Middle frontal gyrus (tissue), 1 donor: ENCODE measurements around the gene PROZ.

Source experiments
- DNase-seq: peaks from one replicate; pipeline ENCODE4 v3.0.0-alpha.2; 2015; ENCODE audit warnings: low spot score; ENCODE audit errors: extremely low spot score

The PROZ gene

DNA sequence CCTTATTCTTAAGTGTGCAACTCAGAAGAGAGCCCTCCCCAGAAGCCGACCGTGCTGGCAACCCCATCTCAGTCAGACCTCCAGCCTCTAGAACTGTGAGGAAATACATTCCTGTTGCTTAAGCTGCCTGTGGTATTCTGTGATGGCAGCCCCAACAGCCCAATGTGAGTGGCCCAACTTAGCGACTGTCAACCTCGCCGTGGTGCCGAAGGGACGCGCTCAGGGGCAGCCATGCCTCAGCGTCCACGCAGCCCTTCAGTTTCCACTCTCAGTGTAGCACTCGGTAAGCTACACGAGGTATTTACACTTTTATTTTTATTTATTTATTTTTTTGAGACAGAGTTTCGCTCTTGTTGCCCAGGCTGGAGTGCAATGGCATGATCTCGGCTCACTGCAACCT lies 18.4 kb downstream of the PROZ start:
- DNase-seq, result no peak

DNA sequence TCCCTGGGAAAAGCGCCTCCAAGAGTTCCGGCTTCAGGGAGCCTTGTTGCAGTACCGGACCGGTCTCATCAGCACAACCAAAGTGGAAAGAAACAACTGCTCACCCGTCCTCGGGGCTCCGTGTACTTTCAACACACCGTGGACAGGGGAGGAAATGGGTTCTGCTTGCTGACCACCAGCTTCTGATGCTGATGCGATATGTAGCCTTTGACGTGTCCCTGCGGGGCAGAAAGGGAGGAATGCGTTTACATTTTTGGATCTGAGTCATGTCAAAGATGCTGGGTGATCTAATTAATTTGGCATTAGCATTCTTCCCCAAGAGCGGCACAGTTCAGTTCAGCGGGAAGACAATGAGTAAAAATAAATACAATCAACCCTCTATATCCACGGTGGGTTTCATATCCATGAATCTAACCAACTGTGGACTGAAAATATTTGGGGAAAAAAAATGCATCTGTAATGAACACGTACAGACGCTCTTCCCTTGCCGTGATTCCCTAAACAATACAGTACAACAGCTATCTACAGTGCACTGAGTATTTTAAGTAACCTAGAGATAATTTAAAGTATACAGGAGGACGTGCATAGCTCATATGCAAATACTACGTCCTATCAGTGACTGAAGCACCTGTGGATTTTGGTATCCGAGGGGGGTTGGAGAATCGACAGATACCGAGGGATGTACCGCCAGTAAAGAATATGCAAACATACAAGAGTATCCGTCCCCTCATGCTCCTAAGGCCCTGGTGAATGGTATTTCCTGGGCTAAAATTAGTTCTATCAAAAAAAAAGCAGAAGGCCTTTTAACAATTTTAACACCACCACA lies 19.8 kb downstream of the PROZ start:
- no peak for DNase-seq

DNA sequence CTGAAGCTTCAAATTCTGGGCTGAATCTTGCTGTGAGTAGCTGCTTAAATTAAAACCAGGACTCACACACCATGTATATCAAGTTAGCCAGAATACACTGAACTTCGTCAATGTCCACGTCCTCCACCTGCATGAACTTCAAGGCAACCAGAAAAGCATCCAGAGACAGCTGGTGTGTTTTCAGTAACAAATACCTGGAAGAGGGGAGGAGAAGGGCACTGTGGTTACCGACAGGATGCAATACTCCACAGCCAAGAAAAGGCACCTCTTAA lies 20.4 kb downstream of the PROZ start:
- DNase-seq, result no peak

DNA sequence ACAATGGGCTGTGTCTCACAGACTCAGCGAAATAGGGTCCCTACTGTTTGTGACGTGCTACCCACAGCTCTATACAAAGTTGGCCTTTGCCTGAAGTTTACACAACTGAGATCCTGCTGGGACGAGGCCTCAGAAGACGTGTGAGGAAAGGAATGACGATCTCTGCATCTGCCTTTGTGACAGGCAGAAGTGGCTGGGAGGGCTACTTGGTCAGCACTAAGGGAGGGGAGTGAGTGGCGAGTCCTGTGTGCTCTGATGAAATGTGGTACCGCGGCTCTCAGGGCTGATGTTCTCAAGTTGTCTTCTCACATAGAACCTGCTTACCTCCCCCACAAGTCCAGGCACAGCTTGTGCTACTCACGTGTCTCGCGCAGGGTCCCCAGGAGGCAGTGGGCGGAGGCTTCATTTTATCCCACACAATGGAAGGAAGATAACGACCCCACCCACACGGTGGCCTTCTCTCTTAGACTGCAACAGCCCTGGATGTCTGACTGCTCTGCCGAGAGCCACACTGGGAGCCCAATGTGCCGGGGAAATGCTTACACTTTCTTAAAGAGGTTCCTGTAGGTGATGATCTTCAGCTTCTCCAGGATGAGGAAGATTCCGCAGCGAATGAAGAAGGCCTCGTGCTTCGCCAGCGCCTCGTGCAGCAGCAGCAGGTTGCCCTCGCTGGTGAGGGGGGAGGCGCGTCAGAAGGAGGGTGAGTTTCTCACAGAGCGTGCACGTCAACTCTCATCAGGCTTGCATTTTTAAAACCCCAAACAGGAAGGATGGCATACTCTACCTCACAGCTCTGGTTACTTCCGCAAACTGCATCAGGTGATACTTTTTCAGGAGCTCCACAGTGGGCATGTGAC lies 21.2 kb downstream of the PROZ start:
- no peak for DNase-seq

DNA sequence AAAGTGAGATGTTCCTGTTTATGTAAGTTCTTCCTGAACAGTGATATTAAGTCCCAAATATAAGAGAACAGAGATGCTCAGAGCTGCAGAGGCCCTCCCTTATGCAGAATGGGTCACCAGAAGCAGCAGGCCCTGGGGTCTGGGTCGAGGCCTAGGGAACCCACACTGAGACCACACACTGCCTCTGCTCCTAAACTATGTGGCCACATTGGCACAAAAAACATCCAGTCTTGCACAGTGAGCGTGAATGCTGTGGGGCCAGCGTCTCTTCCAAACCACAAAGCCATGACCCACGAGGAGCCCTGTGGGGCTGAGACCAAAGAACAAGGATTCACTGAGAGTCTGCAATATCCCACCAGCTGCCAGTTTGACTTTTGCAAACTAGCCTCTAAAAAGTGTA lies 23.6 kb downstream of the PROZ start:
- DNase-seq, result no peak

DNA sequence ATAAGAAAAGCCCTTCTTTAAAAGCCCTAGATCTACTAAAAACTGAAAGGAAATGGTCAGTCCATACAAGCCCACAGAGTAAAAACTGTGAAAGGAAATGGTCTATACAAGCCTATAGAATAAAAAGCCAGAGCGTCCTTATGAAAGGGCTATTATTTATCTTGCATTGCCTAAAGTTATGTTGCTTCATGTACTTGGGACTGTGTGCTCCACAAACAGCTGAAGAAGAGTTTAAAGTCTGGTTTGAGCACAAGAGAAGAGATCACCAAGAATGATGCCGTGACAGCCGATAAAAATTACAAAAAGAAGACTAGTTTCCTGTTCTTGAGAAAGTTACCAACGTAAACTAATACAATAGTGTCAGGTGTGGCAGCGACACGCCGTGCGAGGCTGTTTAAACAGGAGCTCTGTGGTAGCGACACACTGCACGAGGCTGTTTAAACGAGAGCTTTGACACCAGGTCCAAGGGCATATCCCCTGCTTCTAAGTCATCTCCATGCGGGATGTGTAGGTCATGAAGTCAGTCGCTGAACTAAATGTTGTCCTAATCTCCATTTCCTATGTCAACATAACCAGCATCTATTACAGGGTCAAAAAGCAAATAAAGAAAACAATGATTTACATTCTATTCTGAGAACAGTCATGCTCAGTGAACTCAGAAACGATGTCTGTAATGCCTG lies 25.1 kb downstream of the PROZ start:
- DNase-seq, result no peak

DNA sequence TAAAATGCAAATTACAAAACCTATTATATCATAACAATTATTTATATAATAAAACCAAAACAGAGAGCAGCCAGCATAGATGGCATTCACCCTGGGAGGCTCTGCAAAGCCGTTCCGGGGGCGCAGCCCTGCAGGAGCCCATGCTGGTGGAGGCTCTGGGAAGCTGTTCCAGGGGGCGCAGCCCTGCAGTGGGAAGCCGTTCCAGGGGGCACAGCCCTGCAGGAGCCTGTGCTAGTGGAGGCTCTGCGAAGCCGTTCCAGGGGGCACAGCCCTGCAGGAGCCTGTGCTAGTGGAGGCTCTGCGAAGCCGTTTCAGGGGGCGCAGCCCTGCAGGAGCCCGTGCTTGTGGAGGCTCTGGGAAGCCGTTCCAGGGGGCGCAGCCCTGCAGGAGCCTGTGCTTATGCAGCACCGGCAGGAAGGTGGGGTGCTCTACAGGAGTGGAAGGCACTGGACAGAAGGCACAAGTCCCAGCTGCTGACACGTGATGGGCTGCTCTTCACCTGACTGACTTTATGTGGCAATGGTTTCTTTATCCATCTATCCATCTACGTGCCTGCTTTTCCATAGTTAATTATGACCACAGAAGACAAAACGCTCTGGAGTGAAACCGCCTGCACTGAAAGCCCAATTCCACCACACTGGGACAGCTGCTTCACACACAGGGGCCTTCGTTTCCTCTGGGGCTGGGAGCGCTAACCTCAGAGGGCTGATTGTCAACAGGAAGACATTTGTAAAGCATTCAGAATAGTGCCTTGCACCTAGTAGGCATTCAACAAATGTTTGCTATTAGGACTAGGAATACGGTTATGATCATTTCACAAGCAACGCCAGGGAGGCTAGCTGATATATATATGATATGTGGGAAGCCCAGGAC lies 26.4 kb downstream of the PROZ start:
- DNase-seq, result no peak

DNA sequence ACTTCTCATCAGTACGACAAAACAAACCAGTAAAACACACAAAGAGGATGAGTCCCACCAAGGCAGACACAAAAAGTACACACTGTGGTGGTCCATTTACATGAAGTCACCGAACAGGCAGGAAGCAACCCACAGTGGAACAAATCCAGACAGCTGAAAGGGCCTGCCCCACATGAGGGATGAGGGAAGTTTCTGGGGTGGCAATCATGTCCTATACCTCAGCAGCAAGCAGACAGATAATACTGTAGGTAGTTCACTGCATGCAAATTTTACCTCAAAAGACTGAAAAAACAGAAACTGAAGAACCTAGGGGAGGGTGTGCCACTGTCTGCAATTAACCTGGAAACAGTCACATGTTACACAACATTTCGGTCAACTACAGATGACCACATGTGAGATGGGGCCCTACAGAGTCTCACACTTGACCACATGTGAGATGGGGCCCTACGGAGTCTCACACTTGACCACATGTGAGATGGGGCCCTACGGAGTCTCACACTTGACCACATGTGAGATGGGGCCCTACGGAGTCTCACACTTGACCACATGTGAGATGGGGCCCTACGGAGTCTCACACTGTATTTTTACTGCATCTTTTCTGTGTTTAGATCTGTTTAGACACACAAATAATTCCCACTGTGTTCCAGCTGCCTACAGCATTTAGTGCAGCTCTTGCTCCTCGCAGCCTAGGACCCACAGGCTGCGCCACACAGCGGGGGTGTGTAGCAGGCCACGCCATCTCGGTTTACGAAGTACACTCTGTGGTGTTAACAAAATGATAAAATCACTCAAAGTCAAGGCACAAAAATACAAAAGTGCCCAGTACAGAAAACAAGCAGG lies 27.8 kb downstream of the PROZ start:
- no peak for DNase-seq

DNA sequence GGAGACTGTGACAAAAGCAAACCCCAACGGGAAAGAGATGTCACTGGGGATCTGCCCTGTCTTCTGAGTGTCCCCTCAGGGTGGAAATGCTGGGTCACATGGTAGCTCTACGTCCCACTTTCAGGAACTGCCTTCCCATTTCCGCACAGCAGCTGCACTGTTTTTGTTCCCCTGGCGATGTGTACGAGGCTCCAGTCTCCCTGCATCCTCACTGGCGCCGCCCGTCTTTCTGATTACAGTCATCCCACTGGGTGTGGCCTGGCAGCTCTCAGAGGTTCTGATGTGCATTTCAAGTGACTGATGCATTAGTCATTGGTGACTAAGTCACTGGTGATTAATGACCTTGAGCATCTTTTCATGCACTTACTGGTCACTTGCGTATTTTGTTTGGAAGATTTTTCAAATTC lies 28.8 kb downstream of the PROZ start:
- no peak for DNase-seq

DNA sequence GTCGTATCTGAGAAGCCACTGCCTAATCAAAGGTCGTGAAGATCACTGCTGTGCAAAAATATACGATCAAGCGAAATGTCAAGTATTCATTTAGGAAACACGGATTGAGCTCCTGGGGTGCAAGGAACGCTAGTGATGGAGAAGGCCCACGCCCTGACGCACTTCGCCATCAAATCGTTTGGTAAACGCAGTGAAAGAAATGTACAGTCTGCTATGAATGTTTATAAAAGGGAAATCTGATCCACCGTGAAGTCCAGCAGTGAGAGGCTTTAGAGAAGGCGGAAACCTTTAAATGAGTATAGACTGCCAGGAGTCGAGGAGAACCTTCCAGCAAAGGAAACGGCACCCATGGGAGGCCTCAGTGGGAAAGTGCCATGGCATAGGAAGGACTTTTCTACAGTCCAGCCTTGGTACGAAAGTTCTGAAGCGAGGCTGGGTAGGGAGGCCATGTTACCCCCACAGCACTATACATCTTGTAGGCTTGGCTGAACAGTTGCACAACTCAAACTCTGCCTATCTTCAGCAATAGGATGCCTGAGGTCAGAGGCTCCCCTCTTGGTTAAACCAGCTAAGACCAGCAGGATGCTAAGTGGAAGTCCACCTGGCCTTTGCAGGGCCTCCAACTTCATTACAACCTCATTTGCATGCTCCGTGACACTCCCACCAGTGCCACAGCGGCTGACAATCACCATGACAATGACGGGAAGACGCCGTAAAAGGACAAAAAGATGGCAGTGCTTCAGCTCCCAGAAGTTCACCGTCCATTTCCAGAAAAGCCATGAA lies 29.6 kb downstream of the PROZ start:
- DNase-seq, result no peak

DNA sequence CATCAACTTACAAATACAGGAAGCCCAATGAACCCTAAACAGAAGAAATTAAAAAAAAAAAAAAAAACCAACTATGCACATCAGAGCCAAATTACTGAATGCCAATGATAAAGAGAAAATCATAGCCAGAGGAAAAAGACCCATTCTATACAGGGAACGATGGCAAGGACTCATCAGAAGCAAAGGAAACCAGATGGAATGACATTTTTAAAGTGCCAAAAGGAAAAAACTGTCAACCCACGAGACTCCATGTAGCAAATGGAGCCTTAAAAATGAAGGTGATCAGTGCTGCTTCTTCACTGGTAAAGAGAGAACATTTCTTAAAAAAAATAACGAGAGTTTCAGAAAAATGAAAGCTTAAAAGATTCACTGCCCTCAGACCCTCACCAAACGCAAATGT lies 31.7 kb downstream of the PROZ start:
- DNase-seq, result no peak

DNA sequence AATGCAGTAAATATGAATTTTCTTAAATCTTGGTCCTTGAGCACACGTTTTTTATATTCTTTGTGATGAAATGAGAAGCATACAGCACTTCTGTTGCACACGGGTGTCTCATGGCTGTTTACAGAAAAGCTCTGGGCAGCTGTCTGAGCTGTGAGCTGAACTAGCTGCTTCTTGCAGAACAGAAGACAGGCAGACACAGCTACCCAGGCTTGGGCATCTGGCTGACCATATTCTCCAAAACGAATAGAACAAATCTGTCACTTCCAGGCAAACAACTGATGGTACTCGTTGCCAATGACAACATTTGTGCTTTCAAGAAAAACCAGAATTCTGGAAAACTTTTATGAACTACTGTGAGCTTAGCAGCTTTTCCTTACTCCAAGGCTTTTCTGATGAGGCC lies 33.8 kb downstream of the PROZ start:
- DNase-seq, result no peak

DNA sequence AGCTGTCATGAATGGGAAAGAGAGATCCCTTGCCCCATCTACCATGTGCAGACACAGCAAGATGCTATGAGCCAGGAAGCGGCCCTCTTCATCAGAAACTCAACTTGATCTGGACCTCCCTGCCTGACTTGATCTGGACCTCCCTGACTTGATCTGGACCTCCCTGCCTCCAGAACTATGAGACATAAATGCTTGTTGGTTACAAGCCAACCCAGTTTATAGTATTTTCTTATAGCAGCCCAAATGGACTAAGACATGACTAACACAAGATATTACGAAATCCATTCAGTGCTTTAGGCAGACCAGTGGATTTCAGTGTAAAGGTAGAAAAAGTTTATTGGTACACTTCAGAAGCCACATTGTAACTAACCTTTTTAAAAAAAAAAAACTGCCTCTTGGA lies 34.5 kb downstream of the PROZ start:
- no peak for DNase-seq

DNA sequence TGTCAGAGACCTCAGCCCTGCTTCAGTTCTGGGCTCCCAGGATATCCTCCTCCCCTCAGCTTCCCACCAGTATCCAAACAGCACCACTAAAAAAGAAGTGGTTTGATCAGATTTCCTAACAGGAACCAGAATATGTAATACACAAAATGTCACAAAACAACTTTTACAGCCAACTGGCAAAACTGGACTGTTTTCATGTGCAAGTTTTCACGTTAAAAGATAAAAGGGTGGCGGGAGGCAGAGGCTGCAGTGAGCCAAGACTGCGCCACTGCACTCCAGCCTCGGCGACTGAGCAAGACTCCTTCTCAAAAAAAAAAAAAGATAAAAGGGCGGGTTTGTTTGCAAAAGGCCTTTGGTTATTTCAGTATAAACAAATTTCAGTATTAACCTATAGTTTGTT lies 36.9 kb downstream of the PROZ start:
- DNase-seq, result no peak

DNA sequence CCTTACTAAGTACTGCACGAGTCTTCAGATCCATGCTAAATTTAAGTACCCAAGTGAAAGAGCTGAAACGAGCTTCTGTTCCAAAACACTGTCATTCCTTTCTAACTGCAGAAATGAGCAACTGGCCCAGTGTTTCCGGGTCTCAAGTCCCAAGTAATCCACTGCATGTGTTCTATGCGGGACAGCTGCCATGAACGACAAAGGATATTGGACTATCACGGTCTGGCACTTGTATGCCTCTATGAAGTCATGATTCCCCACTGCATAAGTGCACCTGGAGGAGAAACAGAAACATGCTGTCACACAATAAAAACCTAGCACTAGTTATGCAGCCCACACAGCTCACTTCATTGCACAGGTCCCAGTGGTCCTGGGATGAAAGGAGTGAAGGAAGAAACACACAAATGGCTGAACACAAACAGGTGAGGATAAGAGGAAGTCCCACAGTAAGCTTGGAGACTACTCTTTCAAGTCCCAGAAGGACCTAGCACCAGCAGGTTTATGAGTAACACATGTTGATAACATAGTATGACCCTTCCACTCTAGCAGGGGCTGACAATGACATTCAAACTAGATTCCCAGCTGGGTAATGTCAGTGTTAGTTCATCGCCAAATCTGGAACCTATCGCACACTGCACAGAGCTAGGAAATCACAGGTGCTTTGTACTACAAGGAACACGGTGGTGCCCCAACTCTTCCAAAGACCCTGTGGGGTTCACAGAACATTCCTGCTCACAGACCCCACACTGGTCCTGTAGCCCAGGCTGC lies 38.7 kb downstream of the PROZ start:
- no peak for DNase-seq

DNA sequence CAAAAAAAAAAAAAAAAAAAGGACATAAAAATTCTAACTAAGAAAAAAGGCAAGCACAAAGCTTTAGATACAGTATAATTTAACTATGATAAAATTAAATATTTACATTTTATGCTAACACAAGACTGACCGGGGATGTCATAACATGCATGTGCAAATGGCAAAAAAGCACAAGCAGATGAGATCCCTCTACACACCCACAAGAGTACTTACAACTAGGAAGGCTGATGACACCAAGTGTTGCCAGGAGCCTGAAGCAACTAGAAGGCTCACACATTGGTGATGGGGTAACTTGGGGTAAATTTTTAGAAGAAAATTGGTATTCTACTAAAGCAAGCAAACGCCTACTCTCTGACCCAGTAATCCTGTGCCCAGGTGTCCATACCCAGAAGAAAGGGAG lies 43.4 kb downstream of the PROZ start:
- no peak for DNase-seq

DNA sequence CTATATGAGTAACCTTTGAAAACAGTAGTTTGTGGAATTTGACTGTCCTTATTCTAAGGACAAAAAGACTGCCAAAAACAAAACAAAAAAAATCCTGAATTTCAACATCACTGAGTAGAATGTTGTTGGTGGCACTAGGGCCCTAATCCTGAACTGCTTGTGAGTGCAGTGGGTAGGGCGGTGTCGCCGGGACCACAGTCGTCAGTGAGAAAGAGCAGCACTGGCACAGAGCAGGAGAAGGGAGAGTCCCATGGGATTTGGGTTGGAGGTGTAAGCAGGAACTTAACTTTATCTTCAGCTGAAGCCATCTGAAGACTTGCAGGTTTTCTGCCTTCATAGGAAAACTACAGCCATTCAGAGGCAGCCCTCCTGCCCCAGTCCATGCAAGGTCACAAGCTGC lies 44.5 kb downstream of the PROZ start:
- DNase-seq, result no peak

DNA sequence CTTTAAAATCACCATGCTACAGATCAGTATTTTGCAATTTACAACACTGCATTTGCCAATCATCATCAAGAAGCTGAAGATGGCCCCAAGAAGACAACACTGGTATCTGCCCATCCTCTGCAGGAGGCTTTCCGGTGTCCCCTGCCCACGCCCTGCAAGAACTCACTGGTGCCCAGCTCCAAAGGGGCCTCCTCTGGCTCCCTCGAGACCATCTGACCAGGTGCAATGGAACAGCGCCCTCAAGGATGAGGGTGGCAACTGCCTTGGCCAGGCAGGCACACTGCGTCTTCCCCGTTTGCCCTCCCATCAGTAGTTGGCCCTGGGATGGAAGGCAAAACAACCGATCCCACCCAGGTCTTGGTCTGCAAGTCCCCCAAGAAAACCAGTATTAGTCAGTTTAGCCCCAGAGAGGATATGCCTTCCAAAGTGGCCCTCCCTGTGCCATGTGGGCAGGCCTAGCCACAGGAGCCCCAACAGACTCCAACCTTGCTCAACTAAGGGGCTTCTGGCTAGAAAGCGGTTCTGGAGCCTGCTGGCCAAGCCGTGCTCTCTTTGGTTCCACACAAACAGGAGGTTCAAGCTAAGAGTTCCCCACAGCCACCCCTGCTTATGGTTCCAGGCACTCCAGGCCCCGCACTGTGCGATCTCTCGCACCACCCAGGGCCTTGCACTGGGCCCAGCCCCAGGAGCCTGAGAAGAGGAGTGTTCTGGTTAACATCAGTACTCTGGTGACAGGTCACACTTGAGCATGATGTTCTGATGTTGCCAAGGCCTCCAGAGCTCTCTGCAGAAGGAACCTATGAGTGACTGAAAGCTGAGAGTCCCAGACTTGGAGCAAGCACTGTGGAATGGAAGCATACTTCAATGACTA lies 45.3 kb downstream of the PROZ start:
- no peak for DNase-seq
